ENCODE results near the gene DARS1. TPM values are rescaled to one million over a fixed set of nuclear protein-coding genes. Genes with fewer than 3 reads are reported as not detected.

DARS1 gene
- total and polyA plus RNA-seq, 2 donors (not counting 1 experiment from before 2014, with no cell fraction given): 36.7 to 88.3 TPM

DNA sequence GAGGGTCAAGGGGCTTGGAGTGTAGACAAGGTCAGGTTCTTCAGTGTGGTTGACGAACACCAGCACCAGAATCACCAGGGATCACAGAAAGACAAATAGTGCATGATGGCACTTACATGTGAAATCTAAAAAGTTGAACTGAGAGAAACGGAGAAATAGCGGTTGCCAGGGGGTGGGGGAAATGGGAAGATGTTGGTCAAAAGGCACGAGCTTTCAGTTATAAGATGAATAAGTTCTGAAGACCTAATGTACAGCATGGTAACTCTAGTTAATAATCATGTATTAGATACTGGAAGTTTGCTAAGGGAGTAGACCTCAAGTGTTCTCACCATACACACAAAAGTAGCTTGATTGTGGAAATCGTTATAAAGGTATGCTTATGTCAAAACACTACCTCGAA, 43.7 kb upstream of the DARS1 start:
- no peaks in the 10 kb centered on the region for H3K9me3 Mint-ChIP-seq (ENCODE audit: insufficient read depth)
- H3K4me3 ChIP-seq (ENCODE audit: control extremely low read depth in 1 of 5, extremely low read depth in 1 of 5, insufficient read depth in 1 of 5, low read depth in 2 of 5, low read length in 4 of 5): no peak overlapping the region
- 49% methylated on average over 3 of the region's 6 CpGs for WGBS (ENCODE audit: insufficient coverage)

DNA sequence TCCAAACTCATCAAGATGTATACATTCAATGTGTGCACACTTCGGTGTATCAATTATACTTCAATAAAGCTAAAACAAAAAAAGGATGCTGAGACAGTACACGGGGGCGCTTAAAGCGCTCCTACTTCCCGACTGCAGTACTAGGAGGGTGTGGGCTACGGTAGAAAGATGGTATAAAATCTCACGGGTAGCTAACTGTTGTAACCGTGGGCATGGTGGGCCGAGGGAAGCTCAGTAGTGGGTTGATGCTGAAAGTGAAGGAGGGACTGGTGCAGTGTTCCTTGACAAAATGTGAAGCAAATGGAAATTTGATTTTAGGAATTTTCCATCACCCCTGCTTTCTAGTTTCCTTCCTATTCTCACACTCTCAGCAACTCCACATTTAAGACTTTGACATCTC, 42.6 kb upstream of the DARS1 start:
- H3K4me3 ChIP-seq (ENCODE audit: control extremely low read depth in 1 of 5, extremely low read depth in 1 of 5, insufficient read depth in 1 of 5, low read depth in 2 of 5, low read length in 4 of 5): no peak overlapping the region
- no peaks in the 10 kb centered on the region for H3K27me3 ChIP-seq (replicated peaks in 1 of 4; ENCODE audit: control extremely low read depth in 1 of 4, control insufficient read depth in 3 of 4, insufficient read depth in 4 of 4, low read length in 3 of 4)
- no peaks in the 10 kb centered on the region for H3K27me3 Mint-ChIP-seq
- H2AFZ ChIP-seq (ENCODE audit: insufficient read depth, low read depth, low read length, poor library complexity, severe bottlenecking): no peak overlapping the region
- H3K9me3 Mint-ChIP-seq (ENCODE audit: insufficient read depth): no peaks in the 10 kb centered on the region
- no peaks in the 10 kb centered on the region for H4K20me1 ChIP-seq (ENCODE audit: control insufficient read depth, insufficient read depth, low read length, poor library complexity, severe bottlenecking)
- intact Hi-C loops (cut with micrococcal nuclease): no loop called here
- peaks cover 5 to 9% of the 10 kb centered on the region in 2 donors for H3K4me1 ChIP-seq (ENCODE audit: control insufficient read depth in 2 of 2, insufficient read depth in 2 of 2, low read length in 2 of 2)
- no peak overlapping the region for H3K9ac ChIP-seq (ENCODE audit: low read length)
- peaks cover 0 to 9% (median 0%) of the 10 kb centered on the region in 3 donors for H3K9me3 ChIP-seq (ENCODE audit: control extremely low read depth in 1 of 3, control insufficient read depth in 2 of 3, insufficient read depth in 1 of 3, low read length in 2 of 3)
- H3K27ac ChIP-seq (ENCODE audit: low read length in 2 of 2): no peak overlapping the region
- DNase-seq (no peak), ATAC-seq (ENCODE audit: low read depth) (no peak)
- H3K4me2 ChIP-seq (replicated peaks; ENCODE audit: low read depth, low read length, poor library complexity, severe bottlenecking): no peak overlapping the region
- ChIA-PET CTCF (no interaction called here), POLR2A (interaction anchor here (0.6 kb wide), 1 partner anchor 38 kb away, joined by 3 read pairs; no protein-coding TSS in a partner anchor)
- no peaks in the 10 kb centered on the region for H3K79me2 ChIP-seq (ENCODE audit: control insufficient read depth, insufficient read depth, low read length)
- peaks cover 17% of the 10 kb centered on the region for H3K4me1 Mint-ChIP-seq
- 94% methylated on average over 8 of the region's 9 CpGs for WGBS (ENCODE audit: insufficient coverage)
- H3K4me3 Mint-ChIP-seq: no peak overlapping the region
- TF ChIP-seq EZH2 (IDR thresholded peaks at IDR 0.05; ENCODE audit: borderline replicate concordance, insufficient read depth, low read depth, low read length, poor library complexity, severe bottlenecking): no peak
- TF ChIP-seq, protein P1, sequence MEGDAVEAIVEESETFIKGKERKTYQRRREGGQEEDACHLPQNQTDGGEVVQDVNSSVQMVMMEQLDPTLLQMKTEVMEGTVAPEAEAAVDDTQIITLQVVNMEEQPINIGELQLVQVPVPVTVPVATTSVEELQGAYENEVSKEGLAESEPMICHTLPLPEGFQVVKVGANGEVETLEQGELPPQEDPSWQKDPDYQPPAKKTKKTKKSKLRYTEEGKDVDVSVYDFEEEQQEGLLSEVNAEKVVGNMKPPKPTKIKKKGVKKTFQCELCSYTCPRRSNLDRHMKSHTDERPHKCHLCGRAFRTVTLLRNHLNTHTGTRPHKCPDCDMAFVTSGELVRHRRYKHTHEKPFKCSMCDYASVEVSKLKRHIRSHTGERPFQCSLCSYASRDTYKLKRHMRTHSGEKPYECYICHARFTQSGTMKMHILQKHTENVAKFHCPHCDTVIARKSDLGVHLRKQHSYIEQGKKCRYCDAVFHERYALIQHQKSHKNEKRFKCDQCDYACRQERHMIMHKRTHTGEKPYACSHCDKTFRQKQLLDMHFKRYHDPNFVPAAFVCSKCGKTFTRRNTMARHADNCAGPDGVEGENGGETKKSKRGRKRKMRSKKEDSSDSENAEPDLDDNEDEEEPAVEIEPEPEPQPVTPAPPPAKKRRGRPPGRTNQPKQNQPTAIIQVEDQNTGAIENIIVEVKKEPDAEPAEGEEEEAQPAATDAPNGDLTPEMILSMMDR (IDR thresholded peaks at IDR 0.05): no peak
- H3K36me3 ChIP-seq (replicated peaks in 1 of 2; ENCODE audit: control extremely low read depth in 1 of 2, control insufficient read depth in 1 of 2, extremely low read depth in 1 of 2, insufficient read depth in 2 of 2, low read length in 1 of 2): no peaks in the 10 kb centered on the region
- H3K27ac Mint-ChIP-seq: no peak overlapping the region

More for the DNA sequence above, 43.7 kb upstream of the DARS1 start:
- H3K4me3 Mint-ChIP-seq: no peak overlapping the region
- Histone ChIP-seq H3K79me2 (ENCODE audit: control insufficient read depth, insufficient read depth, low read length) (no peaks in the 10 kb centered on the region), H3K27me3 (replicated peaks in 1 of 4; ENCODE audit: control extremely low read depth in 1 of 4, control insufficient read depth in 3 of 4, insufficient read depth in 4 of 4, low read length in 3 of 4) (no peaks in the 10 kb centered on the region), H2AFZ (ENCODE audit: insufficient read depth, low read depth, low read length, poor library complexity, severe bottlenecking) (no peak overlapping the region), H3K36me3 (replicated peaks in 1 of 2; ENCODE audit: control extremely low read depth in 1 of 2, control insufficient read depth in 1 of 2, extremely low read depth in 1 of 2, insufficient read depth in 2 of 2, low read length in 1 of 2) (no peaks in the 10 kb centered on the region), H3K4me1 (ENCODE audit: control insufficient read depth in 2 of 2, insufficient read depth in 2 of 2, low read length in 2 of 2) (peaks cover 5 to 9% of the 10 kb centered on the region in 2 donors), H3K27ac (ENCODE audit: low read length in 2 of 2) (no peak overlapping the region), H3K9ac (ENCODE audit: low read length) (no peak overlapping the region), H4K20me1 (ENCODE audit: control insufficient read depth, insufficient read depth, low read length, poor library complexity, severe bottlenecking) (no peaks in the 10 kb centered on the region), H3K9me3 (ENCODE audit: control extremely low read depth in 1 of 3, control insufficient read depth in 2 of 3, insufficient read depth in 1 of 3, low read length in 2 of 3) (peaks cover 0 to 9% (median 0%) of the 10 kb centered on the region in 3 donors), H3K4me2 (replicated peaks; ENCODE audit: low read depth, low read length, poor library complexity, severe bottlenecking) (no peak overlapping the region)
- H3K27me3 Mint-ChIP-seq: no peaks in the 10 kb centered on the region
- intact Hi-C loops (cut with micrococcal nuclease): no loop called here
- no peak overlapping the region for H3K27ac Mint-ChIP-seq
- peaks cover 17% of the 10 kb centered on the region for H3K4me1 Mint-ChIP-seq
- ChIA-PET POLR2A (no interaction called here), CTCF (no interaction called here)
- DNase-seq (no peak), ATAC-seq (ENCODE audit: low read depth) (no peak)
- TF ChIP-seq EZH2 (IDR thresholded peaks at IDR 0.05; ENCODE audit: borderline replicate concordance, insufficient read depth, low read depth, low read length, poor library complexity, severe bottlenecking): no peak
- TF ChIP-seq, protein P1 (IDR thresholded peaks at IDR 0.05): no peak

All from B cell (primary cell).